Measurements from ENCODE around the gene RFNG. TPM values are rescaled to one million over a fixed set of nuclear protein-coding genes. Genes with fewer than 3 reads are reported as not detected.
A peak's percentile ranks its signal among the peaks of the same experiment; 100 is the strongest.

Gene RFNG
- total and polyA plus RNA-seq, 2 of the 13 experiments (the other 11 are each of a cell fraction or from before 2014, with no cell fraction given) = 61.4 to 64.0 TPM

DNA sequence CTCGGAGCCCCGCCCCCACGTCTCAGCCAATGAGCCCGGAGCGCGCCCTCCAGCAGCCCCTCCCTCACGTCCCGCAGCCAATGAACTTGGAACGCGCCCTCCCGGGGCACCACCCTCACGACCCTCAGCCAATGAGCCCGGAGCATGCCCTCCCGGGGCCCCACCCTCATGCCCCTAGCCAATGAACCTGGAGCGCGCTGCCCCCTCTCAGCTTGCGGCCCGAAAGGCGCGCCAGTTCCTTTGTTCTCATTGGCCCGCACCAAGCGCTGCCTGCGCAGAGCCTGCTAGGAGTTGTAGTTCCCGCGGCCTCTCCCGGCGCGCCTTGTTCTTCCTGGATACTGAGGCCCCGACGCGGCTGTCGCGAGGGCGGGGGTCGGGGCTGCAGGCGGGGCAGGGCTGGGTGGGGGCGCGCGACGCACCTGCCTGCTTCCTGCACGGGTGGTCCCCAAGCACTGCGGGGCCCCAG, 28.6 kb downstream of the RFNG start, which contains the start of gene LRRC45 (continued):
- TF ChIP-seq CTCF (CRISPR knock-in tag; IDR thresholded peaks at IDR 0.05) = peak; percentile 9; the same call in 1 of the 2 replicates
- no peak for TF ChIP-seq ZNF570 (CRISPR knock-in tag; IDR thresholded peaks at IDR 0.05; ENCODE audit: borderline replicate concordance)
- TF ChIP-seq ZNF687 (CRISPR knock-in tag; IDR thresholded peaks at IDR 0.05) = peak; percentile 4
- no peak for TF ChIP-seq HIVEP1 (CRISPR knock-in tag; IDR thresholded peaks at IDR 0.05)
- no peak for TF ChIP-seq ZNF274 (CRISPR knock-in tag; IDR thresholded peaks at IDR 0.05)
- no peak for TF ChIP-seq DMAP1 (CRISPR knock-in tag; IDR thresholded peaks at IDR 0.05)
- TF ChIP-seq, protein P1, sequence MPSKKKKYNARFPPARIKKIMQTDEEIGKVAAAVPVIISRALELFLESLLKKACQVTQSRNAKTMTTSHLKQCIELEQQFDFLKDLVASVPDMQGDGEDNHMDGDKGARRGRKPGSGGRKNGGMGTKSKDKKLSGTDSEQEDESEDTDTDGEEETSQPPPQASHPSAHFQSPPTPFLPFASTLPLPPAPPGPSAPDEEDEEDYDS (CRISPR knock-in tag; IDR thresholded peaks at IDR 0.05) = peak; percentile 31; the same call in 1 of the 2 replicates
- no peak for TF ChIP-seq ZBTB20 (CRISPR knock-in tag; IDR thresholded peaks at IDR 0.05; ENCODE audit: borderline replicate concordance, low read depth)
- TF ChIP-seq SMARCE1 (IDR thresholded peaks at IDR 0.05; ENCODE audit: borderline replicate concordance) = no peak
- TF ChIP-seq ZNF781 (CRISPR knock-in tag; IDR thresholded peaks at IDR 0.05; ENCODE audit: borderline replicate concordance, not compliant biosample characterization) = no peak
- no peak for TF ChIP-seq BORCS8-MEF2B (CRISPR knock-in tag; IDR thresholded peaks at IDR 0.05)
- no peak for TF ChIP-seq ZNF382 (CRISPR knock-in tag; IDR thresholded peaks at IDR 0.05; ENCODE audit: borderline replicate concordance)
- no peak for TF ChIP-seq ZHX1 (CRISPR knock-in tag; IDR thresholded peaks at IDR 0.05; ENCODE audit: low read depth)
- no peak for TF ChIP-seq RFX3 (CRISPR knock-in tag; IDR thresholded peaks at IDR 0.05)
- no peak for TF ChIP-seq ZNF354B (CRISPR knock-in tag; IDR thresholded peaks at IDR 0.05)
- TF ChIP-seq CREB3 (CRISPR knock-in tag; IDR thresholded peaks at IDR 0.05) = no peak
- no peak for TF ChIP-seq SNRNP70 (IDR thresholded peaks at IDR 0.05; ENCODE audit: low read depth, low read length)
- no peak for TF ChIP-seq PRPF4 (IDR thresholded peaks at IDR 0.05; ENCODE audit: low read depth, low read length, poor library complexity, severe bottlenecking)
- TF ChIP-seq BRD4 (CRISPR knock-in tag; IDR thresholded peaks at IDR 0.05) = no peak
- no peak for TF ChIP-seq TCF7L2 (IDR thresholded peaks at IDR 0.05; ENCODE audit: low read depth, low read length)
- peak; percentile 9; the same call in 1 of the 2 replicates for TF ChIP-seq MED1 (CRISPR knock-in tag; IDR thresholded peaks at IDR 0.05)
- TF ChIP-seq KDM4B (CRISPR knock-in tag; IDR thresholded peaks at IDR 0.05) = no peak
